Astrocyte of the spinal cord (primary cell): ENCODE measurements around the gene SERPINA6.
"Not testable (repeated sequence)": the region's sequence is repeated elsewhere in the genome, so short reads cannot be mapped to it uniquely, and the experiment has no call there.

ENCODE experiments used
- DNase-seq: peaks from one replicate; pipeline ENCODE4 v3.0.0; 2011; ENCODE audit warnings: low read depth, low spot score
- H3K4me3 ChIP-seq: 2 replicates; pipeline ENCODE4 v1.5.1; 2011; ENCODE audit warnings: low read depth, mild to moderate bottlenecking, low read length, moderate library complexity
- in situ Hi-C: cut with HindIII; loops from 2 replicates; pipeline ENCODE4 v1.10.0; 2017; ENCODE audit warnings: low sequenced_read_pairs
- TF ChIP-seq, protein P1 (sequence below): IDR thresholded peaks from 2 replicates; pipeline ENCODE4 v1.5.1; 2012; ENCODE audit warnings: low read depth, mild to moderate bottlenecking, low read length, inconsistent platforms

SERPINA6 gene

DNA sequence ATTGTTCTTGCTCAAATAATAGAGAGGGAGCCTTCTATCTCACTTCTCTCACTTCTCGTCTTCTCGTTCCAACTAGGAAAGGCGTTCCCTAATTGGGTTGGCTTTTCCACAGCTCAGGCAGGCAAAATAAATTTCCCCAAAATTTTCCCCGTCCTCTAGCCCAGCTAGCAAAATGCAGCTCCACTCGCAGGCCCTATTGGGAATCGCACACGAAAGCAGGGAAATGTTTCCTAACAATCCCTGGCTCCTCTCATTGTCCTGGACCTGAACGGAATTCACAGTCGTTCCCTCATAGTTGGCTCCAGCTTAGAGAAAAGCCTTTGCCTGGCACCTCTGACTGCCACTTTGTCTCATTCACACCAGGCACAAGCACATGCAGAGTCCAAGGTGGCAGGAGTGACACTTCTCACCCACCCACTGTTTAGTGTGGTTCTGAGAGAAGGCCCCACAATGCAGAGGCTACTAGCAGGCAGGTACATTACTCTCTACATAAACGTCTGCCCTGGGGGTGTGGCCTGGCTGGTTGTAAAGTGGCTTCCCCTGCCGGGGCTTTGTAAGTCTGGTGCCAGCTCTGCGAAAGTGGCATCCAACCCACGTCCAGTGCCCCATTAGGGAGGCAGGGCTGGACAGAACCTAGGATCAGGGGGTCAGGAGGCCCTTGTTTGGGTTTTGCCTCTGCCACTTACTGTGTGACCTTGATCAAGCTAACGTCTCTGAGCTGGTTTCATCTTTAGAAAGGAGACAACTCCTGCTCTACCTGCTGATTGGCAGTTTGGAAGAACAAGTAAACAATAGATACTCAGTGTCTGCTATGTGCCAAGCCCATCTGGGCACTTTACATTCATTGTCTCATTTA lies 34.3 kb downstream of the SERPINA6 start:
- in situ Hi-C loops: no loop called here

DNA sequence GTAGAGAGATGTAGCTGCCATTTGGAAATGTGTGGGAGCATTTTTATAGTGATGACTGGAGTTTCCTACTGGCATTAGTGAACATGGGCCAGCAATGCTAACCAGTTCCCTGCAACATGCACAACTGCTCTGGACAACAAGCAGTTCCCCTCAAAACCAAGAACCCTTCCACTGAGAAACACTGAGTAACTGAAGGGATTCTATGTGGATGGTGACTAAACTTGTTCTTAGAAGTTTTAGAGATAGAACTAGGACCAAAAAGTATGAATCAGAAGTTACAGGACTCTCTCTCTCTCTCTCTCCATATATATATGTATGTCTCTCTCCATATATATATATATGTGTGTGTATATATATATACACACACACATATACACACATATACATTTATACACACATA lies 38.0 kb downstream of the SERPINA6 start:
- TF ChIP-seq, protein P1, sequence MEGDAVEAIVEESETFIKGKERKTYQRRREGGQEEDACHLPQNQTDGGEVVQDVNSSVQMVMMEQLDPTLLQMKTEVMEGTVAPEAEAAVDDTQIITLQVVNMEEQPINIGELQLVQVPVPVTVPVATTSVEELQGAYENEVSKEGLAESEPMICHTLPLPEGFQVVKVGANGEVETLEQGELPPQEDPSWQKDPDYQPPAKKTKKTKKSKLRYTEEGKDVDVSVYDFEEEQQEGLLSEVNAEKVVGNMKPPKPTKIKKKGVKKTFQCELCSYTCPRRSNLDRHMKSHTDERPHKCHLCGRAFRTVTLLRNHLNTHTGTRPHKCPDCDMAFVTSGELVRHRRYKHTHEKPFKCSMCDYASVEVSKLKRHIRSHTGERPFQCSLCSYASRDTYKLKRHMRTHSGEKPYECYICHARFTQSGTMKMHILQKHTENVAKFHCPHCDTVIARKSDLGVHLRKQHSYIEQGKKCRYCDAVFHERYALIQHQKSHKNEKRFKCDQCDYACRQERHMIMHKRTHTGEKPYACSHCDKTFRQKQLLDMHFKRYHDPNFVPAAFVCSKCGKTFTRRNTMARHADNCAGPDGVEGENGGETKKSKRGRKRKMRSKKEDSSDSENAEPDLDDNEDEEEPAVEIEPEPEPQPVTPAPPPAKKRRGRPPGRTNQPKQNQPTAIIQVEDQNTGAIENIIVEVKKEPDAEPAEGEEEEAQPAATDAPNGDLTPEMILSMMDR: no peak
- DNase-seq: no peak
- in situ Hi-C loops: no loop called here
- no peak overlapping the region for H3K4me3 ChIP-seq

More for the DNA sequence above, 34.3 kb downstream of the SERPINA6 start:
- H3K4me3 ChIP-seq: no peak overlapping the region
- no peak for DNase-seq
- TF ChIP-seq, protein P1: no peak

DNA sequence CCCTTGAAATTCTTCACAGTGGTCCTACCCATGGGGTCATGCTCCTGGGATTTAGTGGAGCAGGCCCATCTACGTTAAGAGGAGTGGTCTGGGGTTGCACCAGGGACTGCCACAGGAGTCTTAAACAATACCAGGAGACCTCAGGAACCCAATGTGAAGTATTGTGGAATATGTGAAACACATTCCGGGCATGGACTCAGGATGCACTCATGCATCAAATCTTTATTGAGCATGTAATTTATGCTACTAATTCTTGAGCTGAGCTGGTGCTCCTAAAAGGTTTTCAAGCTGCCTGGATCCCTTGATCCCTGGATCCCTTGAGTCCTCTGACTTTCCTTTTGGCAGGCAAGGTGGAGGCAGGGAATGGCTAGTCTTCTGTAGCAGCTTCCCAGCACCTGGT lies 38.9 kb downstream of the SERPINA6 start:
- TF ChIP-seq, protein P1: no peak
- DNase-seq: peak; percentile 23
- in situ Hi-C loops: no loop called here
- no peak overlapping the region for H3K4me3 ChIP-seq

DNA sequence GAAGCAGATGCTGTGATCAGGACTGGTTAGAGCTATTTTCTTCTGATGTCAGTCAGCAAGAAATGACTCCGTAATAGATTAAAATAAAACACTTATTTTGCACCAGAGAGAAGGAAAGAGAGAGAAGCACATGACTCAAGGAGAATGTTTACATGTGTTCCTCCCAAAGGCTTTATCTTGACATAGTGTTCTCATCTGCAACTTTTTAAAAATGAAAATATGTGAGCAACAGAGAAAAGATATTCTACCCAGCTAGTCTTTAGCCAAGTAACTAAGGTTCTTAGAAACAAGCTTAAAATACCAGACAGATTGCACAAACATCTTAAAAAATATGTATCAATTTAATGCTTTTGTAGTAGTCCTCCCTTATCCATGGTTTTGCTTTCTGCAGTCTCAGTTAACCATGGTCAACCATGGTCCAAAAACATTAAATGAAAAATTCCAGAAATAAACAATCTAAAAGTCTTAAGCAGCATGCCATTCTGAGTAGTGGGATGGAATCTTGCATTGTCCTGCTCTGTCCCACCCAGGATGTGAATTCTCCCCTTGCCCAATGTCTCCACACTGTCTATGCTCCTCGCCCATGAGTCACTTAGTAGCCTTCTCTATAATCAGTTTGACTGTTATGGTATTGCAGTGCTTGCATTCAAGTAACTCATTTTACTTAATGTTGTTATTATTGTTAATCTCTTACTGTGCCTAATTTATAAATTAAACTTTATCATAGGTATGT lies 40.0 kb downstream of the SERPINA6 start:
- DNase-seq: no peak
- in situ Hi-C loops: no loop called here
- H3K4me3 ChIP-seq: no peak overlapping the region
- TF ChIP-seq, protein P1: no peak

DNA sequence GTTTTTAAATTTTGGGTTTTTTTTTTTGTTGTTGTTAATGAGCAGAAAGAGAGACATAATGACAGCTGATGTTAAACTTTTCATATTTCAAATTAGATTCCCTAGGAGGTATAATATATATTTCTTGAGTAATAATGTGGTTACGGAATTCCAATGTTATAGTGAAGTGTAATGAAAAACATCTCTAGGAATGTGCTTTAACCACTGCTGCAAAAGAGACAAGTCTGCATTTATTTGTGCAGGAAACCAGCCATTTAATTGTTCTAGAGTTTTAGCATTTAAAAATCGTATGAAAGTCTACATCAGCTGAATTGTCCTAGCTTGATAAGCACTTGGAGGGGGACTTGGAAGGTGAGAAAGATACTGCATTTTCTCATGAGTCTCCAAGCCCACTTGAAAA lies 44.4 kb downstream of the SERPINA6 start:
- no peak for DNase-seq
- in situ Hi-C loops: no loop called here
- H3K4me3 ChIP-seq: no peak overlapping the region
- TF ChIP-seq, protein P1: no peak

DNA sequence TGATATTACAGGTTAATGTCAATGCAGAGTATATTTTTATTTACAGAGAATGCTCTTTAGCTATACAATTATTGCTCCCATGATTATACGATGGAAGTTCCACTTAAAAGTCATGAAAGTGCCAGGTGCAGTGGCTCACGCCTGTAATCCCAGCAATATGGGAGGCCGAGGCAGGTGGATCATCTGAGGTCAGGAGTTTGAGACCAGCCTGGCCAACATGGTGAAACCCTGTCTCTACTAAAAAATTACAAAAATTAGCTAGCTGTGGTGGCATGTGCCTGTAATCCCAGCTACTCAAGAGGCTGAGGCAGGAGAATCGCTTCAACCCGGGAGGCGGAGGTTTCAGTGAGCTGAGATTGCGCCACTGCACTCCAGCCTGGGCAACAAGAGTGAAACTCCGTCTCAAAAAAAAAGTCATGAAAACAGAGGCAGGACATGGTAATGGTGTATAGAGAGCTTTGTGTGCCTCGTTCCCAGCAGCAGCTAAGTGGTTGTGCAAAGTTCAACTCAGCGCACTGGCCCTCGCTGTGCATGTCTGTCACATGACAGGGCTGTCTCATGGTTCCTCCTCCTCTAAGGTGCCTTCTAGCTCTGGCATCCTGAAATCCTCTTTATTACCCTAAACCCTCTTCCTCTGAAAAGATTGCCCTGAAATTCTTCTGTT lies 46.1 kb downstream of the SERPINA6 start:
- DNase-seq: not testable (repeated sequence)

DNA sequence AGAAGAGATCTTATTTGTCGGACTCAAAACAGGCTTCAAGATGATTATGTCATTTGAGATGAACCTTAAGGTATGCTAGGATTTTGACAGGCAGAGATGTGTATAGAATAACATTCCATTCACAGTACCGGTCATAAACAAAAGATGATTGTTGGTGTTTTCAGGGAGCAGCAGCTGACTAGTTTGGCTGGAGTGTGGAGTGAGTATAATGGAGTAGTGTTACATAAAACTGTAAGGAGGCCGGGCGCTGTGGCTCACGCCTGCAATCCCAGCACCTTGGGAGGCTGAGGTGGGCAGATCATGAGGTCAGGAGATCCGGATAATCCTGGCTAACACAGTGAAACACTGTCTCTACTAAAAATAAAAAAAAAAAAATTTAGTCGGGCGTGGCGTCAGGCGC lies 54.0 kb downstream of the SERPINA6 start:
- no peak overlapping the region for H3K4me3 ChIP-seq
- in situ Hi-C loops: no loop called here
- DNase-seq: no peak
- TF ChIP-seq, protein P1: no peak

More for the DNA sequence above, 46.1 kb downstream of the SERPINA6 start:
- H3K4me3 ChIP-seq, in situ Hi-C loops: not testable (repeated sequence)

DNA sequence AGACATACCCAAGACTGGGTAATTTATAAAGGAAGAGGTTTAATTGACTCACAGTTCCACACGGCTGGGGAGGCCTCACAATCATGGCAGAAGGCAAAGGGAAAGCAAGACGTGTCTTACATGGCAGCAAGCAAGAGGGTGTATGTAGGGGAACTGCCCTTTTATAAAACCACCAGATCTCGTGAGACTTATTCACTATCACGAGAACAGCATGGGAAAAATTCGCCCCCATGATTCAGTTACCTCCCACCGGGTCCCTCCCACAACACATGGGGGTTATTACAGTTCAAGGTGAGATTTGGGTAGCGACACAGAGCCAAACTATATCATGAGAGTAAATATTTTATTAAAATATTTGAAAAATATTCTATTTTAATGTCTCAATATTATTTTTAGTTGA lies 54.6 kb downstream of the SERPINA6 start:
- DNase-seq, H3K4me3 ChIP-seq, in situ Hi-C loops: not testable (repeated sequence)
